Mucosa of rectum (tissue), 2 donors: Measurements from ENCODE around the gene PI16.
A peak's percentile ranks its signal among the peaks of the same experiment; 100 is the strongest.

Experiments
- H3K27ac ChIP-seq, 2 donors: one replicate each; pipeline ENCODE4 v1.7.0; 2013; ENCODE audit warnings: inconsistent platforms in 2 of 2, low read depth in 2 of 2, low read length in 2 of 2
- H3K27me3 ChIP-seq, 2 donors: one replicate each; pipeline ENCODE4 v1.7.0; 2013; ENCODE audit warnings: low read length in 2 of 2; ENCODE audit not compliant: control insufficient read depth in 2 of 2, insufficient read depth in 2 of 2
- H3K36me3 ChIP-seq, 2 donors: one replicate each; pipeline ENCODE4 v1.7.0; 2013; ENCODE audit warnings: low read length in 2 of 2; ENCODE audit not compliant: control insufficient read depth in 2 of 2, insufficient read depth in 2 of 2
- H3K4me1 ChIP-seq, 2 donors: one replicate each; pipeline ENCODE4 v1.7.0; 2013; ENCODE audit warnings: low read length in 2 of 2, mild to moderate bottlenecking in 1 of 2; ENCODE audit not compliant: control insufficient read depth in 2 of 2, insufficient read depth in 2 of 2
- H3K4me3 ChIP-seq, 2 donors: one replicate each; pipeline ENCODE4 v1.7.0; 2013; ENCODE audit warnings: low read length in 2 of 2
- H3K9ac ChIP-seq, 2 donors: one replicate each; pipeline ENCODE4 v1.7.0; 2013; ENCODE audit warnings: low read length in 2 of 2, low read depth in 1 of 2, mild to moderate bottlenecking in 1 of 2
- H3K9me3 ChIP-seq, 2 donors: one replicate each; pipeline ENCODE4 v1.7.0; 2013; ENCODE audit warnings: low read length in 2 of 2; ENCODE audit not compliant: control insufficient read depth in 2 of 2
- donor health status: healthy.
- donor health status: Normal muscosa, but diverticular disease.

PI16 gene

DNA sequence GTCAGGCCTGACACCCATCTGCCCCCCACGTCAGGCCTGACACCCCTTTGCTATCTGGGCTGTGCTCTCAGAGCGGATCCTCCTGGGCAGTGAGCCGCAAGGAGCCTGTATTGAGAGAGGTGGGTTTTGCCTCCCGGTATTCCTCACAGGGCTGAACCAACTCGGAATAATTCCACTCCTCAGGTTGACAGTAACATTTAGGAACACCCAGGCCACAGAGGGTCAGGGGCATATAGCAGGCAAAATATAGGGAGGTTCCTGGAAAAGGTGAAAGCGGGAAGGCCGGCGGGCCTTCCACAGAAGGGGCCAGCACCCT lies 44.1 kb downstream of the PI16 start:
- H3K9ac ChIP-seq = no peak overlapping the region
- H3K4me3 ChIP-seq = no peak overlapping the region
- peaks cover 2 to 5% of the 10 kb centered on the region in 2 donors for H3K4me1 ChIP-seq
- no peaks in the 10 kb centered on the region for H3K36me3 ChIP-seq
- peak overlapping the region in 1 of 2 donors; percentile 16 for H3K27ac ChIP-seq
- no peaks in the 10 kb centered on the region for H3K9me3 ChIP-seq
- no peaks in the 10 kb centered on the region for H3K27me3 ChIP-seq

DNA sequence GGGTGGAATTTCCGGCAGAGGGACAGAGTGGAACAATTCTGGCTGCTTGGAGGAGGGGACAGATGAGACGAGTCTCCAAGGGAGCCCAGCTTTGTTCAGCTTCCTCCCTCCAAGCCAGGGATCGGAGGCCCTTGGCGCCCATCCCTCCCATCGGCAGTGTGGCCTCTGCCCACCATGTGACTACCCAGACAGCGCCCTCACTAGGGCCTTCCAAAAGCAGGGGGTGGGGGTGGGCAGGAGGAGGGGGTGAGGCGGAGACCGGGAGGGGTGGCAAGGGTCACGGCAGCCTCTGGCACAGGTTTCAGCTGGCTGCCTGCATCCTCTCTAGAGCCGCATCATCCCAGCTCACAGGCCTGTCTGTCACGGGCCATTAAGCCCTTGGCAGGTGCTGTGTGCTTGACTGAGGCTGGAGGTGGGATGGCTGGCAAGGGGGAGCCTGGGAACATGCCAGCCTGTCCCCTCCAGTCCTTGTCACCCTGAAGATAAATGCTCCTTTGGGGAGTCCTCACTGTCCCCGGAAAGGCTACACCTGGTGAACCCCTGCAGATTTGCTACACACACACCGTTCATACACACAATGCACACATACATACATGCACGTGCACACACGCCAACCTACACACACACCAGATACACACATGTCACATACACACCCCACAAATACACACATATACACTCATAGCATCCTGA lies 44.7 kb downstream of the PI16 start:
- Histone ChIP-seq H3K9ac (no peak overlapping the region), H3K4me1 (peaks cover 2 to 5% of the 10 kb centered on the region in 2 donors), H3K4me3 (no peak overlapping the region), H3K27ac (no peak overlapping the region), H3K27me3 (no peaks in the 10 kb centered on the region), H3K9me3 (no peaks in the 10 kb centered on the region), H3K36me3 (no peaks in the 10 kb centered on the region)

DNA sequence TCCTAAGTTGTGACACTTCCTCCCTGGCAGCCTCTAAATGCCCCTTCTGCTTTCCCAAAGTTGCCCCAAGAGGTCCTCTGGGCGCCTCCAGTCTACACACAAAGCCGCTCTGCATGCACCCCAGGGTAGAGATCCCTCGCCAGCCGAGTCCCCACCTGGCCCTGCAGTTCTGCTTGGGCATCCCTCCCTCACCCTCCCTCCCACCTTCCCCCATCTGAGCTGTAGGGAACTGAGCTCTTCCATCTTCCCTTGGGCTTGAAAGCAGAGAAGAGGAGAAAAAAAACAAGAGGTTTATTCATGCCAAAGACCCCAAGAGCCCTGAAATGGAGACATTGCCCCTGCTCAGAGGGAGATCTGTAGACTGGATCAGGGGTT lies 45.2 kb downstream of the PI16 start:
- H3K27me3 ChIP-seq = no peaks in the 10 kb centered on the region
- H3K9me3 ChIP-seq = no peaks in the 10 kb centered on the region
- H3K9ac ChIP-seq = no peak overlapping the region
- no peak overlapping the region for H3K27ac ChIP-seq
- H3K4me1 ChIP-seq = peaks cover 2 to 5% of the 10 kb centered on the region in 2 donors
- H3K36me3 ChIP-seq = no peaks in the 10 kb centered on the region
- no peak overlapping the region for H3K4me3 ChIP-seq

DNA sequence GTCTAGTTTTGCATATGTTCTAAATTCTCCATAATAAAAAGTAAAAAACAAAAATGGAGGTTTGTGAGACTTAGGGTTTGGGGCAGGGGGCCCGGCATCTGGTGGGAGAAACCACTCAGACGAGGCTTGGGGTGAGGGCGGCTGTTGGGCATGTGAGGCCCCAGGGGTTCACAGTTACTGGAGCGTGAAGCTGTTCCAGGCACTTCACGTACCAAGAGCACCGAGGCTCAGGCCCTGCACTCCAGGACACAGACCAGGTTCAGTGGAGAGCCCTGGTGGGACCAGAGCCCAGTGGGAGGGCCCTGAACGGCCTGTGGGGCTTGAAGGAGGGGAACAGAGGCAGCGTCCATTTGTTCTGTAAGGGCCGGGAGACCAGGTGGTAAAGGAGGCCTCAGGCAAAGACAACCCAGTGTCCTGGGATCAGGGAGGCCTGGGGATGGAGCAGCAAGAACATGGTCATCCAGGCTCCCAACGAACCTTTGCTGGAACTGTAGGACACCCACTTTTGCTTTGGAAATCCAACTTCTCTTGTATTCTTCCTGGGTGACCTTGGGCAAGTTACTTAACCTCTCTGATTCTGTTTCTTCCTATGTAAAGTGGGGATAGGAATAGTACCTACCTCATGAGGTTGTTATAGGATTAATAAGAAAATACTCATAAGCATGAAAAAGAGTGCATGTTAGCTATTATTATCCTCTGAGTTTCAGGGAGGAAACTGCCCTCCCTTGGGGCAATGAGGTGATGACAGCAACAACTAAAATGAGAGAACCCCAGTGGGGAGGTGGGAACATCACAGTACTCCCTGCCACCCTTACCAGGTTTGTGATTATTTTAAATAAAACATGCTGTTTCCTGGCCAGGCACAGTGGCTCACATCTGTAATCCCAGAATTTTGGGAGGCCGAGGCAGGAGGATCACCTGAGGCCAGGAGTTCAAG lies 49.8 kb downstream of the PI16 start:
- H3K4me1 ChIP-seq = peaks cover 0 to 4% of the 10 kb centered on the region in 2 donors
- H3K9ac ChIP-seq = no peak overlapping the region
- H3K4me3 ChIP-seq = no peak overlapping the region
- H3K27me3 ChIP-seq = no peaks in the 10 kb centered on the region
- H3K9me3 ChIP-seq = no peaks in the 10 kb centered on the region
- no peaks in the 10 kb centered on the region for H3K36me3 ChIP-seq
- no peak overlapping the region for H3K27ac ChIP-seq

DNA sequence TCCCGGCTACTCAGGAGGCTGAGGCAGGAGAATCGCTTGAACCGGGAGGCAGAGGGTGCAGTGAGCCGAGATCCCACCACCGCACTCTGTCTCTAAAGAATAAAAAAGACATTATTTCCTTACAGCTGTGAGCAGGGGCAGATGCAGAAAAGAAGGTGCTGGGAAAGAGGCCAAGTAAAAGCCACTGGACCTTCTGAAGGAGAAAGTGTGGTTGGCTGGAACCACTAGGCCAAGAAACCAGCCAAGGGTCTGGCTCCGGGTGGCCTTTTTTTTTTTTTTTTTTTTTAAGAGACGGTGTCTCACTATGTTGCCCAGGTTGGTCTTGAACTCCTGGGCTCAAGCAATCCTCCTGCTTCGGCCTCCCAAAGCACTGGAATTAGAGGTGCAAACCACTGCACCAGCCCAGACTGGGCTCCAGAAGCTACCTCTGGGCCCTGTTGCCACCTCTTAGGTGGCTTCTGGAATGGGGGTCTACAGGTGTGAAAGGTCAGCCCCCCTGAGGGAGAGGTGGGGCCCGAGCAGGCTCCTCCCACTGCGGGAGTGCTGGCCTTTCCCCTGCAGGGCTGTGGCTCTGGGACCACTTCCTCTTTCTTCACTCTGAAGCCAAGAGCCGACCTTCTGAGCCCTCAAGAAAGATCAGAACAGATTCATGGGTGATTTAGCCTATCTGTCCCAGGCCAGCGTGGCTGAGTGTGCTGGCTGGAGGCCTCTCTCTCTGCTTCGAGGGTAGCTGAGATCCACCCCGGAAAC lies 50.7 kb downstream of the PI16 start, which contains the start of gene FGD2:
Gene FGD2 (plus strand): TSS at position 595 of the 750 bp plus-strand sequence. CDS start 163 bp downstream, outside the sequence.
- H3K36me3 ChIP-seq = no peaks in the 10 kb centered on the region
- no peaks in the 10 kb centered on the region for H3K9me3 ChIP-seq
- H3K4me1 ChIP-seq = peaks cover 0 to 4% of the 10 kb centered on the region in 2 donors
- no peaks in the 10 kb centered on the region for H3K27me3 ChIP-seq
- peak within 1 kb of the TSS; percentile 37 to 68 for H3K4me3 ChIP-seq
- H3K9ac ChIP-seq = peak within 1 kb of the TSS; percentile 36 to 48
- peak within 1 kb of the TSS; percentile 33 to 35 for H3K27ac ChIP-seq

DNA sequence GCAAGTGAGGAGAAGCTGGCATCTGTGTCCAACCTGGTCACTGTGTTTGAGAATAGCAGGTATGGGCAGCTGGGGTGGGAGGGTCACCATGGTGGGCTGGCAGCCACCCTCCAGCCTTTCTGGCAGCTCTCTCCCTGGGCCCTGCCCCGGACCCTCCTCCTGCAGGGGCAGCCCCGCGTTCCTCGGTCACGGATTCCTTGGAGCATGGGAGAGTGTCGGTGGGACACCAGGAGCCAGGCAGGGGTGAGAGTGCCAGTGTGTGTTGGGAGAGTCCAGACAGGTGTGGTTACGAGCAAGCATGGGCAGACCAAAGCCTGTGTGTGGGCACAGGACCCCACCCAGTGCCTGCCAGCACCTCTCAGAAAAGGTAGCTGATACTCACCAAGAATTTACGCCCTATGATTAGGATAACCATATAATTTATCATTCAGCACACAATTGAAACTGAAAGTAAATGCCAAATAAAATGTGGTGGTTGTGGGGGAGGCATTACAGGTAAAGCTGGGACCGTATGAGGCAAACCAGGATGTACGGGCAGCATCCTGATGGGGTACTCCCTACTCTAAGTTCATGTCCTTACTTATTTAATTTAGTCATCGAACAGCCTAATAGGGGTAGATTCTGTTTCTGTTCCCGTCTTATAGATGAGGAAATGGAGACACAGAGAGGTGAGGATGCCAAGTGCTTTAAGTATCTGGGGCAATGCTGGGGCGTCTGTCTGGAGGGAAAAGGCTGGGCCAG lies 51.5 kb downstream of the PI16 start:
- H3K4me1 ChIP-seq = peaks cover 0 to 4% of the 10 kb centered on the region in 2 donors
- no peaks in the 10 kb centered on the region for H3K9me3 ChIP-seq
- H3K4me3 ChIP-seq = peak overlapping the region; percentile 37 to 68
- no peaks in the 10 kb centered on the region for H3K27me3 ChIP-seq
- no peaks in the 10 kb centered on the region for H3K36me3 ChIP-seq
- H3K27ac ChIP-seq = peak overlapping the region; percentile 33 to 35
- peak overlapping the region; percentile 36 to 48 for H3K9ac ChIP-seq

DNA sequence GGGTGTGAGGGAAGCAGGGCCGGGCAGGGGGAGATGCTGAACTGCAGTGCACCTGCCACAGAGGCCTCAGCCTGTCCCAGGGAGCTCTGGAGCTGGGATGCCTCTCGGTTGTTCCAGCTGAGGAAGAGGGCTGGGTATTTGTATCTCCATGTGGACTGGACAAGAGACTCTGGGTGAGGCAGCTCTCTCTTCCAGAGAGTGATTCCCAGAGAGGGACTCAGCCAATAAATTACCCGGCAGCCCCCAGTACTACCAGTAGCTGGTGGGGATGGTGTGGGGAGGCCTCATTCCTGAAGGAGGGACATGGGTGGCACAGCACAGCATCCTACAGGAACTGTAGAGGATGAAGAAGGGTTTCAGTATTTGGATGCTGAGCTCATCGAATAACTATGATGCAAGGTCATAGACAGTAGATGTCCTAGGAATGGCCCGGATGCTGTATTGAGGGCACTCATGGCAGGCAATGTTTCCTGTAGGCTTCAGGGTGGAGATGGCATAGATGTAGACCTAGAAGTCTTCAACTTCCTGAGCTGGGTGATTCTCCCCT lies 52.3 kb downstream of the PI16 start:
- no peaks in the 10 kb centered on the region for H3K36me3 ChIP-seq
- H3K4me3 ChIP-seq = peak overlapping the region; percentile 37 to 68
- H3K27me3 ChIP-seq = no peaks in the 10 kb centered on the region
- H3K9ac ChIP-seq = peak overlapping the region in 1 of 2 donors; percentile 26
- H3K4me1 ChIP-seq = peaks cover 0 to 4% of the 10 kb centered on the region in 2 donors
- peak overlapping the region; percentile 18 to 63 for H3K27ac ChIP-seq
- no peaks in the 10 kb centered on the region for H3K9me3 ChIP-seq

DNA sequence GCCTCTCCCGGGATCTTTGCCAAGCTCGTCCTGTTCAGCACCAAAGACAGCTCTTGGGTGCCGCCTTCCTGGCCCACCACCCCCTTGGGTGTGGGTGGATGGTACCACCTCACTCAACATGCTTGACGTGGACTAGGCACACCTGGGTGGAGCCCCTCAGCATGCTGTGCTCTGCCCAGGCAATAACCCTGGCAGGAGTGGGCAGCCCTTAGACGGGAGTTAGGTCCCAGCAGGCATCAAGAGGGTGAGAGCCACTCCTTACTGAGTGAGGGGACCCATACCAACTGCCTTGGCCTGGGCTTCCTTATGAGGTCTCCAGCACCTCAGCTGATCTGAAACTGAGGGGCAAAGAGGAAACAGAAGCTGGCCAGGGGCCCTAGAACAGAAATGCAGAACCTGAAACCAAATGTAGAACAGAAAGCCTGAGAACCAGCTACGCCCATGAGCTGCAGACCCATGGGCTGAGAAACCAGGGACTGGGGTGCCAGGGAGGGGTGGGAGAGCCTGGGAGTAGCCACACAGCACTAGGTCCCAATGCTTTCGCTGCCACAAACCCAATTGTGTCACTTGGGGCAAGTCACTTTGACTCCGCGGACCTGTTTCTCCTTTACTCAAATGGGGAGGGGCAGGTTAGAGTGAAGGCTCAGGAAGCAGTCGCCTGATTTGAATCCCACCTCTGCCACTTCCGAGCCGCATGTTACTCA lies 53.0 kb downstream of the PI16 start:
- peak overlapping the region; percentile 28 to 68 for H3K4me3 ChIP-seq
- peak overlapping the region in 1 of 2 donors; percentile 14 for H3K9ac ChIP-seq
- no peaks in the 10 kb centered on the region for H3K27me3 ChIP-seq
- H3K4me1 ChIP-seq = peaks cover 0 to 4% of the 10 kb centered on the region in 2 donors
- H3K36me3 ChIP-seq = no peaks in the 10 kb centered on the region
- no peaks in the 10 kb centered on the region for H3K9me3 ChIP-seq
- H3K27ac ChIP-seq = peak overlapping the region; percentile 18 to 63
